Astrocyte (in vitro differentiated cells and primary cell): Measurements from ENCODE around the gene ZBTB7A.

Experiments used
- CTCF ChIP-seq: IDR thresholded peaks from 2 replicates; pipeline ENCODE4 v1.5.1; 2011; ENCODE audit warnings: low read depth, mild to moderate bottlenecking, inconsistent platforms, low read length, moderate library complexity; ENCODE audit not compliant: insufficient read depth
- EZH2 ChIP-seq: IDR thresholded peaks from 2 replicates; pipeline ENCODE4 v1.6.1; 2012; ENCODE audit warnings: mild to moderate bottlenecking, low read length, inconsistent platforms; ENCODE audit not compliant: insufficient read depth

GRCh38 chr19:4030981-4031380 lies 35.7 kb downstream of the ZBTB7A start:
- no peak for TF ChIP-seq CTCF
- no peak for TF ChIP-seq EZH2
